PC-9 (cell line): ENCODE measurements around the gene NUP210. TPM values are rescaled to one million over a fixed set of nuclear protein-coding genes. Genes with fewer than 3 reads are reported as not detected.

Experiments
- BruUV-seq: library from RNA; stranded (reverse); fragments of 400-500 nt; replicated peaks from 2 replicates; lab custom pipeline; 2021; lab: Mats Ljungman, UMichigan
- CTCF ChIA-PET: fragments of 300-600 bp; sonication (Branson Sonifier 250); formaldehyde crosslinking; loops from one replicate; lab custom pipeline; 2022; ENCODE audit warnings: antibody characterized with exemption; lab: Charles Lee
- POLR2A ChIA-PET: fragments of 300-600 bp; sonication (Branson Sonifier 250); formaldehyde crosslinking; loops from one replicate; lab custom pipeline; 2022; ENCODE audit warnings: antibody characterized with exemption; ENCODE audit not compliant: unreplicated experiment; lab: Charles Lee
- DNase-seq, 2 experiments: peaks; one replicate each; pipeline versions ENCODE4 v3.0.0 to v3.0.0-alpha.2; 2015 to 2022; ENCODE audit warnings: mixed read lengths in 1 of 2
- H2AFZ ChIP-seq: fragments of 200-600 bp; sonication (generic); 2 replicates; pipeline ENCODE4 v1.8.1; 2017; ENCODE audit warnings: antibody characterized with exemption
- H3F3A ChIP-seq: fragments of 200-600 bp; sonication (generic); 2 replicates; pipeline ENCODE4 v1.8.1; 2017; ENCODE audit warnings: antibody characterized with exemption, mild to moderate bottlenecking, low read depth; ENCODE audit not compliant: insufficient read depth
- H3K27ac ChIP-seq: fragments of 200-600 bp; sonication (generic); 2 replicates; pipeline ENCODE4 v1.6.1; 2016; ENCODE audit warnings: mixed run types
- H3K27me3 ChIP-seq: fragments of 200-600 bp; sonication (generic); 2 replicates; pipeline ENCODE4 v1.6.1; 2016; ENCODE audit warnings: low read depth, mixed run types; ENCODE audit not compliant: insufficient read depth
- H3K36me3 ChIP-seq: fragments of 200-600 bp; sonication (generic); 2 replicates; pipeline ENCODE4 v1.6.1; 2016; ENCODE audit warnings: low read depth, mixed run types
- H3K4me1 ChIP-seq: fragments of 200-600 bp; sonication (generic); replicated peaks from 2 replicates; pipeline ENCODE4 v1.6.1; 2016; ENCODE audit warnings: mixed run types; ENCODE audit not compliant: insufficient read depth
- H3K4me2 ChIP-seq: fragments of 200-600 bp; sonication (generic); 2 replicates; pipeline ENCODE4 v1.6.1; 2017; ENCODE audit warnings: mixed run types
- H3K4me3 ChIP-seq: fragments of 200-600 bp; sonication (generic); 2 replicates; pipeline ENCODE4 v1.6.1; 2016; ENCODE audit warnings: mixed run types
- H3K79me2 ChIP-seq: fragments of 200-600 bp; sonication (generic); 2 replicates; pipeline ENCODE4 v1.6.1; 2017; ENCODE audit warnings: low read depth, mixed run types
- H3K9me2 ChIP-seq: fragments of 200-600 bp; sonication (generic); 2 replicates; pipeline ENCODE4 v1.8.1; 2017; ENCODE audit warnings: mild to moderate bottlenecking; ENCODE audit not compliant: insufficient read depth
- H3K9me3 ChIP-seq: fragments of 200-600 bp; sonication (generic); 2 replicates; pipeline ENCODE4 v1.8.1; 2016; ENCODE audit warnings: low read depth; ENCODE audit not compliant: insufficient read depth
- H4K20me1 ChIP-seq: fragments of 200-600 bp; sonication (generic); 2 replicates; pipeline ENCODE4 v1.8.1; 2017; ENCODE audit not compliant: insufficient read depth
- EZH2 ChIP-seq: fragments of 200-600 bp; sonication (generic); IDR thresholded peaks from 2 replicates; pipeline ENCODE4 v1.8.0; 2017; ENCODE audit warnings: antibody characterized with exemption, low read depth
- intact Hi-C: fragments of 100-400 bp; cut with micrococcal nuclease; formaldehyde crosslinking; loops from one replicate; pipeline ENCODE4 v1.10.0; 2022; ENCODE audit not compliant: unreplicated experiment
- total RNA-seq: library from RNA; stranded (reverse); gene quantifications from 2 replicates; pipeline ENCODE4 v1.2.3, GENCODE V29; 2021
- TF ChIP-seq, protein P1 (sequence below): fragments of 200-600 bp; sonication (generic); conservative IDR thresholded peaks from 2 replicates; pipeline ENCODE4 v1.6.1; 2017; ENCODE audit warnings: mixed run types, antibody characterized with exemption, mild to moderate bottlenecking, moderate library complexity

NUP210 gene
- total RNA-seq, 1 experiment from 2014 or later, result 84.0 TPM

DNA sequence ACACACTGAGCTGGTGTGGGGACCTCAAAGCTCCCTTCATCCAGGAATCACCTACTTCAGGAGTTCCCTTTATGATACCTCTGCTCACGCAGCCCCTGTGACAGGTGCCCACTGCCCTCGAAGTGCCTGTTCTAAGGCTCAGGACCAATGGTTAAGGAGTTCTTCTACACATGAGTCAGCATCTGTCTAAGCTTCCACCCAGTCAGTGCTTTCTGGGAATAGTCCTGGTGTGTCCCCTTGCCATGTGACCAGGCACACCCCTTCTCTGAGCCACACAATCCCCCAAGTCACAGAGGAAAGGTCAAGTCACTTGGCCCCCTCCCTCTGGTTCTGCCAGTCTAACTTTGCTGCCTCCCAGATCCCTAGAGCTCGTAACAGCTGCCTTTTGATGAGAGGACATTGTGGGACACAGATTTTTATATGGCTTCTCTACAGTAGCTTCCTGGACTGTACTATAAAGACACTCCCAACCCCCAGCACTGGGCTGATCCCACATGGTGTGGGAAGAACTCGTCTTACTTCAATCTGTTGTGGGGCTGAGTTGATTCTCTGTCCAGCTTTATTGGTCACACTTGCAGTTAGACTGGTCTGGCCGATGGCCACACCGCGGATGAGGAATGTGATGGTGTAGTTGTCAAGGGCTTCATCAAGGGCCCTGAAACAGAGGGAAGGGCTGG lies 78.8 kb downstream of the NUP210 start:
- no peak overlapping the region for H3K27ac ChIP-seq
- H3K79me2 ChIP-seq, result no peaks in the 10 kb centered on the region
- ChIA-PET POLR2A (no interaction called here), CTCF (no interaction called here)
- H3F3A ChIP-seq, result no peaks in the 10 kb centered on the region
- H3K36me3 ChIP-seq, result no peaks in the 10 kb centered on the region; the same call in 1 of the 2 replicates
- no peak for TF ChIP-seq EZH2
- TF ChIP-seq, protein P1, sequence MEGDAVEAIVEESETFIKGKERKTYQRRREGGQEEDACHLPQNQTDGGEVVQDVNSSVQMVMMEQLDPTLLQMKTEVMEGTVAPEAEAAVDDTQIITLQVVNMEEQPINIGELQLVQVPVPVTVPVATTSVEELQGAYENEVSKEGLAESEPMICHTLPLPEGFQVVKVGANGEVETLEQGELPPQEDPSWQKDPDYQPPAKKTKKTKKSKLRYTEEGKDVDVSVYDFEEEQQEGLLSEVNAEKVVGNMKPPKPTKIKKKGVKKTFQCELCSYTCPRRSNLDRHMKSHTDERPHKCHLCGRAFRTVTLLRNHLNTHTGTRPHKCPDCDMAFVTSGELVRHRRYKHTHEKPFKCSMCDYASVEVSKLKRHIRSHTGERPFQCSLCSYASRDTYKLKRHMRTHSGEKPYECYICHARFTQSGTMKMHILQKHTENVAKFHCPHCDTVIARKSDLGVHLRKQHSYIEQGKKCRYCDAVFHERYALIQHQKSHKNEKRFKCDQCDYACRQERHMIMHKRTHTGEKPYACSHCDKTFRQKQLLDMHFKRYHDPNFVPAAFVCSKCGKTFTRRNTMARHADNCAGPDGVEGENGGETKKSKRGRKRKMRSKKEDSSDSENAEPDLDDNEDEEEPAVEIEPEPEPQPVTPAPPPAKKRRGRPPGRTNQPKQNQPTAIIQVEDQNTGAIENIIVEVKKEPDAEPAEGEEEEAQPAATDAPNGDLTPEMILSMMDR, result no peak
- DNase-seq, result no peak
- H3K9me2 ChIP-seq, result no peaks in the 10 kb centered on the region
- no peak overlapping the region for H3K4me3 ChIP-seq
- H4K20me1 ChIP-seq, result no peaks in the 10 kb centered on the region
- H2AFZ ChIP-seq, result no peak overlapping the region
- BruUV-seq, result no TSS peak
- intact Hi-C loops, result no loop called here
- no peaks in the 10 kb centered on the region for H3K4me1 ChIP-seq
- H3K9me3 ChIP-seq, result no peaks in the 10 kb centered on the region
- no peak overlapping the region for H3K4me2 ChIP-seq
- no peaks in the 10 kb centered on the region for H3K27me3 ChIP-seq

DNA sequence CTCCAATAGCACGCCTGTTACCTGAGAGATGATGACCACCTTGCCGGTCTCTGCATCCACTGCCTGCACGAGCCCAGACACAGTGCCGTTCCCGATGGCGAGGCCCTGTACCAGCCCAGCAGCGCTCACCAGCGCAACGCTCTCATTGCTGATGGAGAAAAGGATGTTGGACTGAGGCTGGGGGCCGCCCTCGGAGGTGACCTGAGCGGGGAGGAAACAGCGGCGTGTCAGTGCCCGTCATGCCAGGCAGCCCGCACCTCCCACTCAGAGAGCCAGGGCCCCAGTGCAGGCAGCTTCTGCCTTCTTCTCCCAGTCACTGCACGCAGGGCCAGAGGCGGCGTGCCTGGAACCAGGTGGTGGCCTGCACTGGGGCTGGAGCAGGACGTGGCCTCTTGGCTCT lies 80.3 kb downstream of the NUP210 start:
- BruUV-seq, result no TSS peak
- no peaks in the 10 kb centered on the region for H3F3A ChIP-seq
- no peak overlapping the region for H2AFZ ChIP-seq
- no peak overlapping the region for H3K4me2 ChIP-seq
- H3K9me2 ChIP-seq, result no peaks in the 10 kb centered on the region
- no peaks in the 10 kb centered on the region for H4K20me1 ChIP-seq
- ChIA-PET CTCF (no interaction called here), POLR2A (no interaction called here)
- H3K79me2 ChIP-seq, result no peaks in the 10 kb centered on the region
- no peak for DNase-seq
- no peaks in the 10 kb centered on the region for H3K27me3 ChIP-seq
- H3K4me3 ChIP-seq, result no peak overlapping the region
- TF ChIP-seq, protein P1, result no peak
- TF ChIP-seq EZH2, result no peak
- no peaks in the 10 kb centered on the region for H3K9me3 ChIP-seq
- H3K27ac ChIP-seq, result no peak overlapping the region
- no peaks in the 10 kb centered on the region; the same call in 1 of the 2 replicates for H3K36me3 ChIP-seq
- intact Hi-C loops, result no loop called here
- H3K4me1 ChIP-seq, result no peaks in the 10 kb centered on the region

DNA sequence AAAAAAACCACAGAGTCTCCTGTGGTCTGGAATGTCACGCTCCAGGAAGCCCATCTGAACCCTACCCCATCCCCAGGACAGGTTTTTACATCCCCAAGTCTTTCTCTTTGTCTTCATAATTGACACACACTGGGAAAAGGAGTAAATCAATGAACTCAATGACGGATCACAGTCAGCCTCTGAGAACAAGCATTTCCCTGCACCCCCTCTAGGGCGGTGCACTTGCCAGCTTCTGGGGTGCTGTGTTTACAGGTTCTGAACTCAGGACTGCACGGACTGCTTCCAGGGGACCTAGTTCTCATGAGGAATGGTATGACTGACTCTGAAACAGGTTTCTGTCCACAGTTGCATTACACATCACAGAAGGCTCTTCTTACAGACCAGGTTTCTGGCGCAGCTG lies 81.1 kb downstream of the NUP210 start:
- TF ChIP-seq, protein P1, result no peak
- TF ChIP-seq EZH2, result no peak

More for the DNA sequence above, 81.1 kb downstream of the NUP210 start:
- Histone ChIP-seq H3K27me3 (no peaks in the 10 kb centered on the region), H3K4me3 (no peak overlapping the region), H3K79me2 (no peaks in the 10 kb centered on the region), H3K4me2 (no peak overlapping the region), H3K9me2 (no peaks in the 10 kb centered on the region), H2AFZ (no peak overlapping the region), H3K36me3 (no peaks in the 10 kb centered on the region; the same call in 1 of the 2 replicates), H3K9me3 (no peaks in the 10 kb centered on the region), H3F3A (no peaks in the 10 kb centered on the region), H3K27ac (no peak overlapping the region), H3K4me1 (no peaks in the 10 kb centered on the region), H4K20me1 (no peaks in the 10 kb centered on the region)
- ChIA-PET CTCF (interaction anchor here (0.6 kb wide), 1 partner anchor 296 kb away, joined by 3 read pairs; no protein-coding TSS in a partner anchor), POLR2A (no interaction called here)
- no TSS peak for BruUV-seq
- no peak for DNase-seq
- intact Hi-C loops, result no loop called here
